GM19099 (cell line): ENCODE data around the gene ZBTB7C.

Experiments used
- POLR2A ChIP-seq: IDR thresholded peaks from 3 replicates; pipeline ENCODE4 v1.6.1; 2011; ENCODE audit warnings: low read depth; ENCODE audit not compliant: insufficient read length; ENCODE audit errors: extremely low read depth

The ZBTB7C gene

GRCh38 chr18:48084858-48085257, 324.3 kb downstream of the ZBTB7C start:
- no peak for TF ChIP-seq POLR2A

- no peak for TF ChIP-seq POLR2A
These were observed 325.0 kb downstream of the ZBTB7C start for GRCh38 chr18:48084041-48084757.

- no peak for TF ChIP-seq POLR2A
These were observed 328.6 kb downstream of the ZBTB7C start for GRCh38 chr18:48080546-48080945.

GRCh38 chr18:48079885-48080284, 329.3 kb downstream of the ZBTB7C start:
- TF ChIP-seq POLR2A: no peak

- no peak for TF ChIP-seq POLR2A
These were observed 330.7 kb downstream of the ZBTB7C start for GRCh38 chr18:48078448-48078847.

- TF ChIP-seq POLR2A: no peak
These were observed 331.9 kb downstream of the ZBTB7C start for GRCh38 chr18:48077291-48077690.

GRCh38 chr18:48076461-48076860, 332.7 kb downstream of the ZBTB7C start:
- TF ChIP-seq POLR2A: no peak

GRCh38 chr18:48075707-48076093, 333.5 kb downstream of the ZBTB7C start:
- TF ChIP-seq POLR2A: no peak

- no peak for TF ChIP-seq POLR2A
These were observed 334.1 kb downstream of the ZBTB7C start for GRCh38 chr18:48074929-48075706.

- no peak for TF ChIP-seq POLR2A
These were observed 335.8 kb downstream of the ZBTB7C start for GRCh38 chr18:48073211-48073930.

- no peak for TF ChIP-seq POLR2A
These were observed 336.6 kb downstream of the ZBTB7C start for GRCh38 chr18:48072428-48073204.

- no peak for TF ChIP-seq POLR2A
These were observed 340.2 kb downstream of the ZBTB7C start for GRCh38 chr18:48068916-48069445.

GRCh38 chr18:48066225-48066652, 342.9 kb downstream of the ZBTB7C start:
- TF ChIP-seq POLR2A: no peak

GRCh38 chr18:48065601-48065995, 343.6 kb downstream of the ZBTB7C start:
- no peak for TF ChIP-seq POLR2A

- TF ChIP-seq POLR2A: no peak
These were observed 344.1 kb downstream of the ZBTB7C start for GRCh38 chr18:48064978-48065600.
